Activated gamma-delta T cell (primary cell): ENCODE measurements around the gene TAF7.
"Not testable (repeated sequence)": the region's sequence is repeated elsewhere in the genome, so short reads cannot be mapped to it uniquely, and the experiment has no call there.

Source experiments
- DNase-seq: peaks from one replicate; lab custom pipeline; 2025; lab: John Stamatoyannopoulos, UW
- total RNA-seq, 2 donors: gene quantifications; one replicate each; lab custom pipeline; 2026; lab: John Stamatoyannopoulos, UW

TAF7 gene, protein sequence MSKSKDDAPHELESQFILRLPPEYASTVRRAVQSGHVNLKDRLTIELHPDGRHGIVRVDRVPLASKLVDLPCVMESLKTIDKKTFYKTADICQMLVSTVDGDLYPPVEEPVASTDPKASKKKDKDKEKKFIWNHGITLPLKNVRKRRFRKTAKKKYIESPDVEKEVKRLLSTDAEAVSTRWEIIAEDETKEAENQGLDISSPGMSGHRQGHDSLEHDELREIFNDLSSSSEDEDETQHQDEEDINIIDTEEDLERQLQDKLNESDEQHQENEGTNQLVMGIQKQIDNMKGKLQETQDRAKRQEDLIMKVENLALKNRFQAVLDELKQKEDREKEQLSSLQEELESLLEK
- total RNA-seq, result 166 to 217 reads per million in 2 donors

DNA sequence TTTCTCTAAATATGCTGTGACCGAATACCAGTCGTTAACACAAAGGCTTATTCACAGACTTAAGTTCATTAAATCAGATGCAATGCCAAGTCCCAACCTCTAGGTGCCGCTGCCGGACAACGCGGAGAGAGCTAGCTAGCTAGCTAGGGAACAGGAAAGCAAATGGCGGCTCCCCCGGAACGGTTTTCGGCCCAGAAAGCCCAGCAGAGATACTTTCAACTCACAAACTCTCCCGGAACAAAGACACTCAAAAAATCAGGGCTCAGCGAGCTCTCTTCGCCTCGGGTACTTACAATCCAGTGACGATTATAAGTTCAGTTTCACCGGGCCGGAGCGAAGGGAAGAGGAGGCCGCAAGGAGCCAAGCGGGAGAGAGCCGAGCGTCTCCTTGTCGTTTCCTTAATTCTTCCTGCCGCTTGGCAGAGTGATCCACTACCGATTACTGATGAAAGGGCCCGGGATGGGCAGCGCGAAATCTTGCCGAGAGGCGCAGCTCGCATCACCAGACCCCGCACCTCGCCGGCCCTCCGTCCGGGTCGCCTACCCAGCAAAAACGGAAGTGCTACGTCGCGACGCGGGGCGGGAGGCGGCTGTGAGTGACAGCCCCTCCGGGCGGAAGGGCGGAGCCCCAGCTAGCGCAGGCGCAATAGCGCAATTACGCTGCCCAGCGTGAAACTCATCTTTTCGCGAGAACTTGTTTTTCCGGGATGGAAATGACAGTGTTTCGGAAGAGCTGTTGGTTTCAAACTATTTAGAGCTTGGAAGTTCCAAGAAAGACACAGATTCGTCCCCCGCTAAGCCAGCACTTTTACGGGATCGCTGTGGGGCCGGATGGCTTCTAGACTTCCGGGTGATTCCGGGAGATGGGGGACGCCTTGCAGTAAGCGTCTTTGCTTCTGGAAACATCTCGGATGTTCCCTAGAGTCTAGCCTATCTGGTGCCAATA is at the start of gene TAF7:
Gene TAF7 (minus strand): TSS at position 560 of the 945 bp plus-strand sequence. CDS start 740 bp downstream, outside the sequence.
- peak; percentile 78 for DNase-seq

DNA sequence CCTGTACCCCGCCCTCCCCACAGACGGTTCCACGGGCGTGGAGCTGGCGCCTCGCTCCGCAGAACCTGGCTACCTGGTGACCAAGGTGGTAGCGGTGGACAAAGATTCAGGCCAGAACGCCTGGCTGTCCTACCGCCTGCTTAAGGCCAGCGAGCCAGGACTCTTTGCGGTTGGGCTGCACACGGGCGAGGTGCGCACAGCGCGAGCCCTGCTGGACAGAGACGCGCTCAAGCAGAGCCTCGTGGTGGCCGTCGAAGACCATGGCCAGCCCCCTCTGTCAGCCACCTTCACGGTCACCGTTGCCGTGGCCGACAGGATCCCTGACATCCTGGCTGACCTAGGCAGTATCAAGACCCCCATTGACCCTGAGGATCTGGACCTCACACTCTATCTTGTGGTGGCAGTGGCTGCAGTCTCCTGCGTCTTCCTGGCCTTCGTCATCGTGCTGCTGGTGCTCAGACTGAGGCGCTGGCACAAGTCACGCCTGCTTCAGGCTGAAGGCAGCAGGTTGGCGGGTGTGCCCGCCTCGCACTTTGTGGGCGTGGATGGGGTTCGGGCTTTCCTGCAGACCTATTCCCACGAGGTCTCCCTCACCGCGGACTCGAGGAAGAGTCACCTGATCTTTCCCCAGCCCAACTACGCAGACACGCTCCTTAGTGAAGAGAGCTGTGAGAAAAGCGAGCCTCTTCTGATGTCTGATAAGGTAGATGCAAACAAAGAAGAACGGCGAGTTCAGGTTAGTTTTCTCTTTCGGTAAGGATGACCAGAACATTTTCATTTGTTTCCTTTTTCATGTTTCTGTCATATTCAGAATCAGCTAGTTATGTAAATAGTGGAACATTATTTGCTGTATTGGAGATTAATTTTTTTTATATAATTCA is 45.7 kb upstream of the TAF7 start:
- no peak for DNase-seq

DNA sequence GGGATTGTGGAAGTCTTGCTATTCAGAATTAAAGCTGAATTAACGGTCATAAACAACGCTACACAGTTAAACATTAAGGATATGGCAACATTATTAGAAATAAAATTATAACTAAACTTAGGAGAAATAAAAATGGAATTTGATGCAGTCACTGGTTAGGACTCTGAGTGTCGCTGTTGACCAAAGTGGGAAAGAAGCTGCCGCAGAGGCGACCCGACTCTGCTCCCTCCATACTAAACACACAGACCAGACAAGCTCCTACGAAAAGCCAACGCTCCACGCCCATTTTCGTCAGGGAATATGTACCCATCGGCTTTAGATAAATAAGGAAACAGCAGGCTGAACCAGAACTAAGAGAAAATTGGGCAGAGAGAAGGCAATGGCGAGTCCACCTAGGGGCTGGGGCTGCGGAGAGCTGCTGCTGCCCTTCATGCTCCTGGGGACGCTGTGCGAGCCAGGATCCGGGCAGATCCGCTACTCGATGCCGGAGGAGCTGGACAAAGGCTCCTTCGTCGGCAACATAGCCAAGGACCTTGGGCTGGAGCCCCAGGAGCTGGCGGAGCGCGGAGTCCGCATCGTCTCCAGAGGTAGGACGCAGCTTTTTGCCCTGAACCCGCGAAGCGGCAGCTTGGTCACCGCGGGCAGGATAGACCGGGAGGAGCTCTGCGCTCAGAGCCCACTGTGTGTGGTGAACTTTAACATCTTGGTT is 43.5 kb upstream of the TAF7 start, which contains the start of gene PCDHGA5:
Gene PCDHGA5 (plus strand): TSS at position 211 of the 709 bp plus-strand sequence. CDS start 169 bp downstream, at position 380.
- no peak for DNase-seq

DNA sequence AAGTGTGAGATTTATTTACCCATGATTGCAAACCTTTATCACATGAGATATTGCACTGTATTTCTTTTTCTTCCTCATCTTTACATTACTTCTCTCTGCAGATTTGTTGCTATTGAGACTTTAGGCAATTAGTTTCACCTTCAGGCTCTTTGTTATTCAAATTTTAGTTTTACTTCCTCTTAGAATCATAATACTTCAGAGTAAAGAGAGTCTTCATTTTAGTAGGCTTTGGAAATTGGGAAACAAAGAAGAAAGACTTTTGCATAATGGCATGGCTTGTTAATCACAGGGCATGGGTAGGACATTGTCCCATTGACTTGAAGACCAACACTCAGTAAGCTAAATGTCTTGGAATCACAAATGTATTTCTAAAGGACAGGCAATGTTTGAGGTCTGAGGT is 42.1 kb upstream of the TAF7 start:
- no peak for DNase-seq

DNA sequence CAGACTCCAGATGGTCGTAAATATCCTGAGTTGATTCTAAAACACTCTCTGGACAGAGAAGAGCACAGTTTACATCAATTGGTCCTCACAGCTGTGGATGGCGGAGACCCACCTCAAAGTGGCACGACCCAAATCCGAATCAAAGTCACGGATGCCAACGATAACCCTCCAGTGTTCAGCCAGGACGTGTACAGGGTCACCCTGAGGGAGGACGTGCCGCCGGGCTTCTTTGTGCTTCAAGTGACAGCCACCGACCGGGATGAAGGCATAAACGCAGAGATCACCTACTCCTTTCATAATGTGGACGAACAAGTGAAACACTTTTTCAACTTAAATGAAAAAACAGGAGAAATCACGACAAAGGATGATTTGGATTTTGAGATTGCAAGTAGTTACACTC is 40.1 kb upstream of the TAF7 start:
- no peak for DNase-seq

DNA sequence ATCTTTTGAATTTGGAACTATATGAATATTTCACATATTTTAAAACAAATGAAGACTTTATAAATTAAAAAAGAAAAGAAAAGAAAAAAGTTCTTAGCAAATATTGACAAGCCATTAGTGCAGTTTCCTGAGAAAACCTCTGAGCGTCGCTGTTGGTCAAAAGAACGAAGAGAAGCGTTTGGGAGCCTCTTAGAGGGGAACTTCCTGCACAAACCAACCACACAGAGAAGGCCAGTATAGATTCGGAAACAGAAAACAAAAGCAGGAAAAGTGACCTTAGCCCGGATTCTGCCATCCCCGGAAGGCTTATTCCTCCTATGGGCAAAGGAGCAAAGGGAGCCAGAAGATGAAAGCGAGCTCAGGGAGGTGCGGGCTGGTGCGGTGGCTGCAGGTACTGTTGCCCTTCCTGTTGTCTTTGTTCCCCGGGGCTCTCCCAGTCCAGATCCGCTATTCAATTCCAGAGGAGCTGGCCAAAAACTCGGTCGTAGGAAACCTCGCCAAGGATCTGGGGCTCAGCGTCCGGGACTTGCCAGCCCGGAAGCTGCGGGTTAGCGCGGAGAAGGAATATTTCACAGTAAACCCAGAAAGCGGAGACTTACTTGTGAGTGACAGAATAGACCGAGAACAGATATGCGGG is 39.3 kb upstream of the TAF7 start, which contains the start of gene PCDHGB2:
Gene PCDHGB2 (plus strand): TSS at position 205 of the 637 bp plus-strand sequence. CDS start 142 bp downstream, at position 347.
- no peak for DNase-seq

DNA sequence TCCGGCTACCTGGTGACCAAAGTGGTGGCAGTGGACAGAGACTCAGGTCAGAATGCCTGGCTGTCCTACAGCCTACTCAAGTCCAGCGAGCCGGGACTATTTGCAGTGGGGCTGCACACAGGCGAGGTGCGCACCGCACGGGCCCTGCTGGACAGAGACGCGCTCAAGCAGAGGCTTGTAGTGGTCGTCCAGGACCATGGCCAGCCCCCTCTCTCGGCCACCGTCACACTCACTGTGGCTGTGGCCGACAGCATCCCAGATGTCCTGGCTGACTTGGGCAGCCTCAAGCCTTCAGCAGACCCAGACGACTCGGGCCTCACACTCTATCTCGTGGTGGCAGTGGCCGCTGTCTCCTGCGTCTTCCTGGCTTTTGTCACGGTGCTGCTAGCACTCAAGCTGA is 36.4 kb upstream of the TAF7 start:
- DNase-seq, result no peak

DNA sequence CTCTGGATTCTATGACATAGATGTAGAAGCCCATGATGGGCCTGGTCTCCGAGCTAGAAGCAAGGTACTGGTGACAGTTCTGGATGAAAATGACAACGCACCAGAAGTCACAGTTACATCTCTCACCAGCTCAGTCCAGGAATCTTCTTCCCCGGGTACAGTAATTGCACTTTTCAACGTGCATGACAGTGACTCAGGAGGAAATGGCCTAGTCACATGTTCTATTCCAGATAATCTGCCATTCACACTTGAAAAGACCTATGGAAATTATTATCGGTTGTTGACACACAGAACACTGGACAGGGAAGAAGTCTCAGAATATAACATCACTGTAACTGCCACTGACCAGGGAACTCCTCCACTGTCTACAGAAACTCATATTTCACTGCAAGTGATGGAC is 35.5 kb upstream of the TAF7 start:
- no peak for DNase-seq

DNA sequence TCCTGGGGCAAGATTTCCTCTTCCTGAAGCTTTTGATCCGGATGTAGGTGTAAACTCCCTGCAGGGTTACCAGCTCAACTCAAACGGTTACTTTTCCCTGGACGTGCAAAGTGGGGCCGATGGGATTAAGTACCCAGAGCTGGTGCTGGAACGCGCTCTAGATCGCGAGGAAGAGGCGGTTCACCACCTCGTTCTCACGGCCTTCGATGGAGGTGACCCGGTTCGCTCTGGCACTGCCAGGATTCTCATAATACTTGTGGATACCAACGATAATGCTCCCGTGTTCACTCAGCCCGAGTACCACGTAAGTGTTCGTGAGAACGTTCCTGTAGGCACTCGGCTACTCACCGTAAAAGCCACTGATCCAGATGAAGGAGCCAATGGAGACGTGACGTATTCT is 35.1 kb upstream of the TAF7 start:
- DNase-seq, result no peak

DNA sequence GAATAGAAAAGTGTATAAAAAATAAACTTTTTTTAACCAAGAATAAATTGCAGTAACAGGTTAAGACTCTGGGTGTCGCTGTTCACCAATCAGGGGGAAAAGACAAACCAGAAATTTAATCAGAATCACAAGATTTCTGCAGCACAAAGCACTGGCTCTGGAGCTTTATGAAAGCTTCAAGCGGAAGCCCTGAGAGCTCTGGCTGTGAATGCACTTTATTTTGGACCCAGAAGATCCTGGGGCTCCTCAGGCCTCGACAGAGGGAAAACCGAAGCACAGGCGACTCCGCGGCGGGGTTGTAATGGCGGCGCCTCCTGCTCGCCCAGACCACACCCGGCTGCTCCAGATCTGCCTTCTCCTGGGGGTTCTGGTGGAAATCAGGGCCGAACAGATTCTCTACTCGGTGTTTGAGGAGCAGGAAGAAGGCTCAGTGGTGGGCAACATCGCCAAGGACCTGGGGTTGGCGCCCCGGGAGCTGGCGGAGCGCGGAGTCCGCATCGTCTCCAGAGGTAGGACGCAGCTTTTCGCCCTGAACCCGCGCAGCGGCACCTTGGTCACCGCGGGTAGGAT is 34.4 kb upstream of the TAF7 start, which contains the start of gene PCDHGA4:
Gene PCDHGA4 (plus strand): TSS at position 122 of the 570 bp plus-strand sequence. CDS start 87 bp downstream, at position 209.
- no peak for DNase-seq

DNA sequence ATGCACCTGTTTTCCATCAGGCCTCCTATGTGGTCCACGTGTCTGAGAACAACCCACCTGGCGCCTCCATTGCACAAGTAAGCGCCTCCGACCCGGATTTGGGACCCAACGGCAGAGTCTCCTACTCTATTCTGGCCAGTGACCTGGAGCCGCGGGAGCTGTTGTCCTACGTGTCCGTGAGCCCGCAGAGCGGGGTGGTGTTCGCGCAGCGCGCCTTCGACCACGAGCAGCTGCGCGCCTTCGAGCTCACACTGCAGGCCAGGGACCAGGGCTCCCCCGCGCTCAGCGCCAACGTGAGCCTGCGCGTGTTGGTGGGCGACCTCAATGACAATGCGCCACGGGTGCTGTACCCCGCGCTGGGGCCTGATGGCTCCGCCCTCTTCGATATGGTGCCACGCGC is 31.0 kb upstream of the TAF7 start:
- DNase-seq, result no peak

DNA sequence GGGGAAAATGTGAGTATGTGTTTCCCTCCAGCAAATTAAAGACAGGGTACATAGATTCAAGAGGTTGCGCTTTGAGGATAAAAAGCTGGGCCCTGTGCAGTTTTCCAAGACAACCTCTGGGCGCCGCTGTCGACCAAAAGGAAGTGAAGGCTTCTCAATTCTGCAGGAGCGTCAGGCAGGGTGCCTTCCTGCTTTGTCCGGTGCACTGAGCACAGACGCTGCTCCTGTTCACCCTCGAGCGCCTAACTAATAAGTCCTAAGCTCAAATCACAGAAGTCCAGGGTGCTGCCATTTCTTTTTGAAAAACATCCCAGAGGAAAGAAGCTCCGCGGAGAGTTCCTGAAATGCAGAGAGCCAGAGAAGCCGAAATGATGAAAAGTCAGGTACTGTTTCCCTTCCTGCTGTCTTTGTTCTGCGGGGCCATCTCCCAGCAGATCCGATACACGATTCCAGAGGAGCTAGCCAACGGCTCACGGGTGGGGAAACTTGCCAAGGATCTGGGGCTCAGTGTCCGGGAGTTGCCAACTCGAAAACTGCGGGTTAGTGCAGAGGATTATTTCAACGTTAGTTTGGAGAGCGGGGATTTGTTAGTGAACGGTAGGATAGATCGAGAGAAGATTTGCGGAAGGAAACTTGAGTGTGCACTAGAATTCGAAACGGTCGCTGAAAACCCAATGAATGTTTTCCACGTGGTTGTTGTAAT is 29.5 kb upstream of the TAF7 start, which contains the start of gene PCDHGB1:
Gene PCDHGB1 (plus strand): TSS at position 183 of the 703 bp plus-strand sequence. CDS start 162 bp downstream, at position 345.
- DNase-seq, result no peak

DNA sequence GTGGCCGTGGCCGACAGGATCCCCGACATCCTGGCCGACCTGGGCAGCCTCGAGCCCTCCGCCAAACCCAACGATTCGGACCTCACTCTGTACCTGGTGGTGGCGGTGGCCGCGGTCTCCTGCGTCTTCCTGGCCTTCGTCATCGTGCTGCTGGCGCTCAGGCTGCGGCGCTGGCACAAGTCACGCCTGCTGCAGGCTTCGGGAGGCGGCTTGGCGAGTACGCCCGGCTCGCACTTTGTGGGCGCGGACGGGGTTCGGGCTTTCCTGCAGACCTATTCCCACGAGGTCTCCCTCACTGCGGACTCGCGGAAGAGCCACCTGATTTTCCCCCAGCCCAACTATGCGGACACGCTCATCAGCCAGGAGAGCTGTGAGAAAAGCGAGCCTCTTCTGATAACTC is 25.4 kb upstream of the TAF7 start:
- not testable (repeated sequence) for DNase-seq

DNA sequence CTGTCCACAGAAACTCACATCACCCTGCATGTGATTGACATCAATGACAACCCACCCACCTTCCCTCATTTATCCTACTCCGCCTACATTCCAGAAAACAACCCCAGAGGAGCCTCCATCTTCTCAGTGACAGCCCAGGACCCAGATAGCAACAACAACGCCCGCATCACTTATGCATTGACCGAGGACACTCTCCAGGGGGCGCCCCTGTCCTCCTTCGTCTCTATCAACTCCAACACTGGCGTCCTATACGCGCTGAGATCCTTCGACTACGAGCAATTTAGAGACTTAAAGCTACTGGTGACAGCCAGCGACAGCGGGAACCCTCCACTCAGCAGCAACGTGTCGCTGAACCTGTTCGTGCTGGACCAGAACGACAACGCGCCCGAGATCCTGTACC is 24.7 kb upstream of the TAF7 start:
- DNase-seq, result no peak

DNA sequence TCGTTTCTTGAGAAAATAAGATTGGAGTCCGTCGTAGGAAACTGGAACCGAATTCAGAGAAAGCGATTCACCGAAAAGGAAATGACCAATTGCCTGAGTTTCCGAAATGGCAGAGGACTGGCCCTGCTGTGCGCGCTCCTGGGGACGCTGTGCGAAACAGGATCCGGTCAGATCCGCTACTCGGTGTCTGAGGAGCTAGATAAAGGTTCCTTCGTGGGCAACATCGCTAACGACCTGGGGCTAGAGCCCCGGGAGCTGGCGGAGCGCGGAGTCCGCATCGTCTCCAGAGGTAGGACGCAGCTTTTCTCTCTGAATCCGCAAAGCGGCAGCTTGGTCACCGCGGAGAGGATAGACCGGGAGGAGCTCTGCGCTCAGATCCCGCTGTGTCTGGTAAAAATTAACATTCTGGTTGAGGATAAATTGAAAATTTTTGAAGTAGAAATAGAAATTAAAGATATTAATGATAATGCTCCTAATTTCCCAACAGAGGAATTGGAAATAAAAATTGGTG is 23.4 kb upstream of the TAF7 start:
- no peak for DNase-seq

DNA sequence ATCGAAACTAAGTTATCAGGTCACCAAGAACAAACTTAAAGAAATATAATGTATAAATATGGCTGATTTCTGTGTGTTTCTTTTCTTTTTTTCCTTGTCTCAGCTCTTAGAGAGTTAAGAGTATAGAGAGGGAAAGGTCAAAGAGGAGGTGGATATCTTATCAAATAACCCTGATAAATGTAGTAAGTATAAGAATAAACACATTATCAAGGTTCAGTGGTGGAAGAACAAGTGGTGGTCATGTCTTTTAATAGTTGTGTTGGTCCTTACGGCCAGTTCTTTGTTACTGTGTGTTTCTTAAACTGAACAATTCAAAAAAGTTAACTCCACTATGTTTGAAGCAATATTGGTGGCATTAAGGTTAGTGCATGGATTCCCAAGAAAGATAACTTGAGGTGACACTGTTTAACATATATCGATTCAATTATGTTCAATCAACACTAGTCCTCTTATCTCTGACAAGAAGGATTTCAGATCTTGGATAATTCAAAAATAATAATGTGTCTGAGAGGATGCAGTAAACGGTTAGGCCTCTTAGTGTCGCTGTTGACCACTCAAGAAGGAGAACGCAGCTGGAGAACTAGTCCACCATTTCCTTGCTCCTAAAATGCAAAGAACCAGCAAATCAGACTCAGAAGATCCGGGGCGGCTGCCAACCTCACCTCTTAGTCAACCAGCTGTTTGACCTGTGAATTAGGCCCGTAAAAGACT is 22.8 kb upstream of the TAF7 start, which contains the start of gene PCDHGA3:
Gene PCDHGA3 (plus strand): TSS at position 588 of the 711 bp plus-strand sequence. CDS start 205 bp downstream, outside the sequence.
- no peak for DNase-seq

DNA sequence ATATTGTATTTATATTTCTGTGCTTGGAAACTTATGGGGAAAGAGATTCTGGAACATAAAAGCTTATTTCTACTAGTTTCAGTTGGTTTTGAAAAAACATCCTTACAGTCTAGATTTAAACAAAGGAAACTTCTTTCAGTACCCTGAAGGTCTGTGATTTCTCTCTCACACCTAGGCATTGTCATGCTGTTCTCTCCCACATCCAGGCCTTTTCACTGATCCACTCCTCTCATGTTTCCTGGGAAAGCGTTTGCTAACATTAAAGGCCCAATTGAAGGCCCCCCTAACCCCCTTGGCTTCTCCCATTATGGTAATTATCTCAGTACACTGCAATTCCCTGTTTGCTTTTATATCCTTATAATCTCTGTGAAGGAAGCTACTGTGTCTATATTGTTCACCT is 22.2 kb upstream of the TAF7 start:
- DNase-seq, result no peak

DNA sequence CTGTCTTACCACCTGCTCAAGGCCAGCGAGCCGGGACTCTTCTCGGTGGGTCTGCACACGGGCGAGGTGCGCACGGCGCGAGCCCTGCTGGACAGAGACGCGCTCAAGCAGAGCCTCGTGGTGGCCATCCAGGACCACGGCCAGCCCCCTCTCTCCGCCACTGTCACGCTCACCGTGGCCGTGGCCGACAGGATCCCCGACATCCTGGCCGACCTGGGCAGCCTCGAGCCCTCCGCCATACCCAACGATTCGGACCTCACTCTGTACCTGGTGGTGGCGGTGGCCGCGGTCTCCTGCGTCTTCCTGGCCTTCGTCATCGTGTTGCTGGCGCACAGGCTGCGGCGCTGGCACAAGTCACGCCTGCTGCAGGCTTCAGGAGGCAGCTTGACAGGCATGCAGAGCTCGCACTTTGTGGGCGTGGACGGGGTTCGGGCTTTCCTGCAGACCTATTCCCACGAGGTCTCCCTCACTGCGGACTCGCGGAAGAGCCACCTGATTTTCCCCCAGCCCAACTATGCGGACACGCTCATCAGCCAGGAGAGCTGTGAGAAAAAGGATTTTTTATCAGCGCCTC is 20.3 kb upstream of the TAF7 start:
- not testable (repeated sequence) for DNase-seq
